Measurements from ENCODE around the gene XRCC4. TPM values are rescaled to one million over a fixed set of nuclear protein-coding genes. Genes with fewer than 3 reads are reported as not detected.
A peak's percentile ranks its signal among the peaks of the same experiment; 100 is the strongest.

Gene XRCC4
- total RNA-seq, 1 experiment from 2014 or later, result 7.1 TPM

- Mint-ChIP-seq H3K27ac (ENCODE audit: low read depth, unreplicated experiment) (peak overlapping the region; percentile 39), H3K27me3 (ENCODE audit: insufficient read depth, unreplicated experiment) (no peaks in the 10 kb centered on the region), H3K9me3 (ENCODE audit: unreplicated experiment) (no peaks in the 10 kb centered on the region), H3K36me3 (ENCODE audit: insufficient read depth, unreplicated experiment) (no peaks in the 10 kb centered on the region), H3K4me3 (ENCODE audit: unreplicated experiment) (no peak overlapping the region), H3K4me1 (ENCODE audit: insufficient read depth, unreplicated experiment) (peaks cover 14% of the 10 kb centered on the region)
- TF ChIP-seq CTCF (IDR thresholded peaks at IDR 0.05; ENCODE audit: unreplicated experiment), result no peak
- intact Hi-C loops (cut with micrococcal nuclease), result no loop called here
- BruUV-seq (replicated peaks), result no TSS peak
- POLR2A ChIA-PET, result interaction anchor here (1.0 kb wide), 1 partner anchor 216 kb away, joined by 4 read pairs; no protein-coding TSS in a partner anchor
- CTCF ChIA-PET, result no interaction called here
- peak; percentile 10 for DNase-seq (ENCODE audit: unreplicated experiment)
Measured at GRCh38 chr5:83219495-83219894, 142.1 kb downstream of the XRCC4 start.

- no peaks in the 10 kb centered on the region for H3K9me3 Mint-ChIP-seq (ENCODE audit: unreplicated experiment)
Measured at GRCh38 chr5:83220331-83220730, 143.0 kb downstream of the XRCC4 start.

GRCh38 chr5:83222906-83223305, 145.6 kb downstream of the XRCC4 start:
- Mint-ChIP-seq H3K9me3 (ENCODE audit: unreplicated experiment) (no peaks in the 10 kb centered on the region), H3K27me3 (ENCODE audit: insufficient read depth, unreplicated experiment) (no peaks in the 10 kb centered on the region), H3K4me3 (ENCODE audit: unreplicated experiment) (no peak overlapping the region), H3K27ac (ENCODE audit: low read depth, unreplicated experiment) (peak overlapping the region; percentile 40), H3K36me3 (ENCODE audit: insufficient read depth, unreplicated experiment) (no peaks in the 10 kb centered on the region), H3K4me1 (ENCODE audit: insufficient read depth, unreplicated experiment) (peaks cover 14% of the 10 kb centered on the region)
- no peak for TF ChIP-seq CTCF (IDR thresholded peaks at IDR 0.05; ENCODE audit: unreplicated experiment)
- ChIA-PET POLR2A (interaction anchor here (1.2 kb wide), 1 partner anchor 22 kb away, joined by 5 read pairs; no protein-coding TSS in a partner anchor), CTCF (no interaction called here)
- intact Hi-C loops (cut with micrococcal nuclease), result no loop called here
- no TSS peak for BruUV-seq (replicated peaks)
- DNase-seq (ENCODE audit: unreplicated experiment), result peak; percentile 36

More at GRCh38 chr5:83220331-83220730, 143.0 kb downstream of the XRCC4 start:
- H3K36me3 Mint-ChIP-seq (ENCODE audit: insufficient read depth, unreplicated experiment), result no peaks in the 10 kb centered on the region
- H3K4me1 Mint-ChIP-seq (ENCODE audit: insufficient read depth, unreplicated experiment), result peaks cover 14% of the 10 kb centered on the region
- H3K27ac Mint-ChIP-seq (ENCODE audit: low read depth, unreplicated experiment), result peak overlapping the region; percentile 57
- ChIA-PET POLR2A (no interaction called here), CTCF (no interaction called here)
- no peak overlapping the region for H3K4me3 Mint-ChIP-seq (ENCODE audit: unreplicated experiment)
- intact Hi-C loops (cut with micrococcal nuclease), result no loop called here
- H3K27me3 Mint-ChIP-seq (ENCODE audit: insufficient read depth, unreplicated experiment), result no peaks in the 10 kb centered on the region
- peak; percentile 1 for DNase-seq (ENCODE audit: unreplicated experiment)
- no peak for TF ChIP-seq CTCF (IDR thresholded peaks at IDR 0.05; ENCODE audit: unreplicated experiment)
- BruUV-seq (replicated peaks), result no TSS peak

GRCh38 chr5:83227611-83228010, 150.3 kb downstream of the XRCC4 start:
- H3K27ac Mint-ChIP-seq (ENCODE audit: low read depth, unreplicated experiment), result no peak overlapping the region
- intact Hi-C loops (cut with micrococcal nuclease), result no loop called here
- no TSS peak for BruUV-seq (replicated peaks)
- ChIA-PET CTCF (no interaction called here), POLR2A (no interaction called here)
- no peaks in the 10 kb centered on the region for H3K27me3 Mint-ChIP-seq (ENCODE audit: insufficient read depth, unreplicated experiment)
- H3K4me3 Mint-ChIP-seq (ENCODE audit: unreplicated experiment), result no peak overlapping the region
- no peaks in the 10 kb centered on the region for H3K9me3 Mint-ChIP-seq (ENCODE audit: unreplicated experiment)
- TF ChIP-seq CTCF (IDR thresholded peaks at IDR 0.05; ENCODE audit: unreplicated experiment), result no peak
- H3K4me1 Mint-ChIP-seq (ENCODE audit: insufficient read depth, unreplicated experiment), result peaks cover 7% of the 10 kb centered on the region
- no peak for DNase-seq (ENCODE audit: unreplicated experiment)
- no peaks in the 10 kb centered on the region for H3K36me3 Mint-ChIP-seq (ENCODE audit: insufficient read depth, unreplicated experiment)

Data from MCF 10A (cell line).